ENCODE measurements around the gene SLC8A3.

DNA sequence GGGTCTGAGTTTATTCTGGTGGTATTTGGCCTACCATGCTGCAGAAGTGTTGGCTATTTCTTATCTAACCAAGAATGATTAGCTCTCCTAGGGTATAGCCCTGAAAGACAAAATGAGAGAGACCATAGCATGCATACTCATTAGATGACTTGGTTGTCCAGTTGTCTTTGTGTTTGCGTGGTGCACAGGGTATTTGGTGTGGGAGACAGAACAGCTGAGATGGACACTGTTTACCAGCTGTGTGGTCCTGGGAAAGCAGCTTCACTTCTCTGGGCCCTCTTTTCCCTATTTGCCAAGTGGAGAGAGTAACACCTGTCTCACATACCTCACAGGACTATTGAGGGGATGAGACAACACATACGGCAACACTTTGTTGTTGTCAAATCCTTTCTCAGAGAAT lies 95.6 kb downstream of the SLC8A3 start:
- no peak for TF ChIP-seq POLR2A (IDR thresholded peaks at IDR 0.05; ENCODE audit: low read depth, low read length)
- TF ChIP-seq POLR2AphosphoS5 (IDR thresholded peaks at IDR 0.05; ENCODE audit: low read depth, low read length): no peak
- no peak for TF ChIP-seq TAF1 (IDR thresholded peaks at IDR 0.05; ENCODE audit: borderline replicate concordance, low read depth, low read length)

Measured in GM12892 (cell line).